ENCODE data around the gene ELAVL1. TPM values are rescaled to one million over a fixed set of nuclear protein-coding genes. Genes with fewer than 3 reads are reported as not detected.

ELAVL1 gene
- total RNA-seq, 4 donors from 2014 or later: 25.7 to 44.6 (median 34.5) TPM

- 83 to 100% methylated on average over 1 to 6 of the region's 15 CpGs for WGBS, 2 donors
- TF ChIP-seq CTCF (IDR thresholded peaks at IDR 0.05) (no peak), POLR2A (IDR thresholded peaks at IDR 0.05) (no peak)
- Histone ChIP-seq H3K4me3 (no peak overlapping the region), H3K4me1 (no peaks in the 10 kb centered on the region), H3K9me3 (no peaks in the 10 kb centered on the region), H3K27ac (peak overlapping the region in 1 of 4 donors; percentile 3), H3K36me3 (peaks cover 20 to 100% (median 33%) of the 10 kb centered on the region in 3 donors), H3K27me3 (no peaks in the 10 kb centered on the region)
- no peak for DNase-seq
- intact Hi-C loops (cut with DNase I): no loop called here
These were observed 37.2 kb downstream of the ELAVL1 start for GRCh38 chr19:7968008-7968795.

DNA sequence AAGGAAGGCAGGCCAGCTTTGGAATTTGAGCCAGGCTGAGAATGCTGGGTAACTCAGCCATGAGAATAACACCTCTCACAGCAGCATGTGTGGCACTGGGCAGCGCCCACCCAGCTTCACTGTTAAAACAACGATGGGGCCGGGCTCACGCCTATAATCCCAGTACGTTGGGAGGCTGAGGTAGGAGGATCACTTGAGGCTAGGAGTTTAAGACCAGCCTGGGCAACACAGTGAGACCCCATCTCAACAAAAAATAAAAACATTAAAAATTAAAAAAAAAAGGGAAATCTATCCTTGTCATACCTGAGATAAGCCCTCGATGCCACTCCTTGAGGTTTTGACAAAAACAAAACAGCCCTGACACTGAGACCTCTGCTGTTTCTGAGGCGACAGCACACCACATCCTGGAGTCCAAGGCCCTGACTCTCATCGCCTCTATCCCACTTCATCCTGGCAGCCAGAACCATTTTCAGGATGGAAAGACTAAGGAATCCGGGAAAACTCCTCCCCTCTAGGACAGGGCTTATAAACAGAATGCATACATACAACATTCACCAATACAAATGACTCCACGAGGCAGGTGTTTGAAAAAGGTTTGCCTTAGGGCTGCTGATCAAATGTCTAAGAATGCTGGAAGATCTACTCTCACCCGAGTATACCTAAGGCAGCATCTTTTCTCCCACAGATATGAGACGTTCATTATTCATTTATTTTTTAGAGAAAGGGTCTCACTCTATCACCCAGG, 39.3 kb downstream of the ELAVL1 start:
- H3K9me3 ChIP-seq: no peaks in the 10 kb centered on the region
- no peak for DNase-seq
- peaks cover 20 to 100% (median 22%) of the 10 kb centered on the region in 3 donors for H3K36me3 ChIP-seq
- intact Hi-C loops (cut with DNase I): no loop called here
- no peaks in the 10 kb centered on the region for H3K4me1 ChIP-seq
- WGBS, 2 donors: 80 to 88% methylated on average over 7 to 8 of the region's 12 CpGs
- TF ChIP-seq CTCF (IDR thresholded peaks at IDR 0.05) (no peak), POLR2A (IDR thresholded peaks at IDR 0.05) (no peak)
- H3K4me3 ChIP-seq: no peak overlapping the region
- H3K27me3 ChIP-seq: no peaks in the 10 kb centered on the region
- peak overlapping the region in 1 of 4 donors; percentile 34 for H3K27ac ChIP-seq

- no peaks in the 10 kb centered on the region for H3K27me3 ChIP-seq
- TF ChIP-seq CTCF (IDR thresholded peaks at IDR 0.05): no peak
- TF ChIP-seq POLR2A (IDR thresholded peaks at IDR 0.05): no peak
- peaks cover 20 to 100% (median 22%) of the 10 kb centered on the region in 3 donors for H3K36me3 ChIP-seq
- H3K27ac ChIP-seq: peak overlapping the region in 1 of 4 donors; percentile 34
- 74 to 85% methylated on average over 11 to 12 of the region's 12 CpGs for WGBS, 2 donors
- no peaks in the 10 kb centered on the region for H3K4me1 ChIP-seq
- DNase-seq: no peak
- intact Hi-C loops (cut with DNase I): no loop called here
- no peak overlapping the region for H3K4me3 ChIP-seq
- no peaks in the 10 kb centered on the region for H3K9me3 ChIP-seq
These were observed 40.1 kb downstream of the ELAVL1 start for GRCh38 chr19:7965259-7965841.

DNA sequence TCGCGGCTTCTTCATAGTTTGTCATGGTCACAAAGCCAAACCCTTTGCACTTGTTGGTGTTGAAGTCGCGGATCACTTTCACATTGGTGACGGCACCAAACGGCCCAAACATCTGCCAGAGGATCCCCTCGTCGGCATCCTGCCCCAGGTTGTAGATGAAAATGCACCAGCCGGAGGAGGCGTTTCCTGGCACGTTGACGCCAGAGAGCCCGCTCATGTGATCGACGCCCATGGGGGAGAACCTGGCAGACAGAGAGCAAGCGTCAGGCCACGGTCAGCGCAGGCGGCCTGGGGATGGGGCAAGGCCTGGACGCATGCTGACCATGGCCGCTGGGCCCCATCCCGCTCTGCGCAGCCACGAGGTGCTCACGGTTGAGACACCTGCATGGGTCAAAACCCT, 41.9 kb downstream of the ELAVL1 start:
- DNase-seq: no peak
- no peaks in the 10 kb centered on the region for H3K4me1 ChIP-seq
- 94 to 99% methylated on average over 4 to 14 of the region's 25 CpGs for WGBS, 2 donors
- no peaks in the 10 kb centered on the region for H3K27me3 ChIP-seq
- intact Hi-C loops (cut with DNase I): no loop called here
- TF ChIP-seq CTCF (IDR thresholded peaks at IDR 0.05): no peak
- no peak for TF ChIP-seq POLR2A (IDR thresholded peaks at IDR 0.05)
- no peak overlapping the region for H3K27ac ChIP-seq
- H3K9me3 ChIP-seq: no peaks in the 10 kb centered on the region
- H3K4me3 ChIP-seq: no peak overlapping the region
- peaks cover 16 to 97% (median 20%) of the 10 kb centered on the region in 3 donors for H3K36me3 ChIP-seq
